ENCODE measurements around the gene TF.

DNA sequence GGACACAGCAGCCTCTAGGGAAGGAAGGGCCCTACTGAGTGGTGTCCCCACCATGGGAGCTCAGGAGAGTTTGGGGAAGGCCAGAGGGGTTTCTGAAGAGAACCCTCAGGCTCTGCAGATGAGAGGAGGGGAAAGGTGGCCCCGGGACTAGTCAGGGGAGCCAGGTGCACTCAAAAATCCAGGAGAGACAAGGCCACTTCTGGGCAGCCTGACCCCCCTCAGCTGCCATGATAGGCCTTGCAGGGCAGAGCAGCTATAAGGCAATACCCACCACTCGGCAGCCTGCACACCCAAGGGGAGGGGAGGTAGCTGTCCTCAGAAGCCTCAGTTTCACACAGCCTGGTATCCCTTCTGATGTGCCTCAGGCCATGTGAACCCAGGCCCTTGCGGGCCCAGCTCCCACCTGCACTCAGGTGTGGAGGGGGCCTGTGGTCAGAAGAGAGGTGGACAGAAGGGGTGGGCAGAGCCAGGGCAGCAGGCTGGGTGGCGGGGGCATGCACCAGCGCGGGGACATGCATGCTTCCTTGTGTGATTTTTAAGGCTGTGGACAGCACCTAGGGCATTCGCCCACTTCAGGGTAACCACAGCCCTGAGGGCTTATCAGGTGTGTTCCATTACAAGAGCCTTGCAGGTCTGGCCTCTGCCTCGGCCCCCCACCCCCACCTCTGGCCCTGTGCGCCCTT is 94.0 kb downstream of the TF start:
- TF ChIP-seq, protein P1, sequence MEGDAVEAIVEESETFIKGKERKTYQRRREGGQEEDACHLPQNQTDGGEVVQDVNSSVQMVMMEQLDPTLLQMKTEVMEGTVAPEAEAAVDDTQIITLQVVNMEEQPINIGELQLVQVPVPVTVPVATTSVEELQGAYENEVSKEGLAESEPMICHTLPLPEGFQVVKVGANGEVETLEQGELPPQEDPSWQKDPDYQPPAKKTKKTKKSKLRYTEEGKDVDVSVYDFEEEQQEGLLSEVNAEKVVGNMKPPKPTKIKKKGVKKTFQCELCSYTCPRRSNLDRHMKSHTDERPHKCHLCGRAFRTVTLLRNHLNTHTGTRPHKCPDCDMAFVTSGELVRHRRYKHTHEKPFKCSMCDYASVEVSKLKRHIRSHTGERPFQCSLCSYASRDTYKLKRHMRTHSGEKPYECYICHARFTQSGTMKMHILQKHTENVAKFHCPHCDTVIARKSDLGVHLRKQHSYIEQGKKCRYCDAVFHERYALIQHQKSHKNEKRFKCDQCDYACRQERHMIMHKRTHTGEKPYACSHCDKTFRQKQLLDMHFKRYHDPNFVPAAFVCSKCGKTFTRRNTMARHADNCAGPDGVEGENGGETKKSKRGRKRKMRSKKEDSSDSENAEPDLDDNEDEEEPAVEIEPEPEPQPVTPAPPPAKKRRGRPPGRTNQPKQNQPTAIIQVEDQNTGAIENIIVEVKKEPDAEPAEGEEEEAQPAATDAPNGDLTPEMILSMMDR (IDR thresholded peaks at IDR 0.05; ENCODE audit: insufficient read depth, low read depth, low read length) = no peak
- no peak for TF ChIP-seq EZH2 (IDR thresholded peaks at IDR 0.05; ENCODE audit: insufficient read depth, low read length)

All from astrocyte (in vitro differentiated cells and primary cell).